Fibroblast of lung (primary cell): Measurements from ENCODE around the gene ALG12.

Experiments
- EZH2 ChIP-seq: IDR thresholded peaks from 2 replicates; pipeline ENCODE4 v1.5.1; 2012; ENCODE audit warnings: low read length, control low read depth, mild to moderate bottlenecking; ENCODE audit errors: missing control alignments
- TF ChIP-seq, protein P1 (sequence below), 2 donors: IDR thresholded peaks in 1 of 2; conservative IDR thresholded peaks in 1 of 2; 1 replicate in 1 of 2; 2 replicates in 1 of 2; pipeline ENCODE4 v1.5.1; 2011 to 2012; ENCODE audit warnings: low read length in 2 of 2, control low read depth in 1 of 2, inconsistent platforms in 1 of 2, low read depth in 1 of 2, mild to moderate bottlenecking in 1 of 2

- TF ChIP-seq, protein P1, sequence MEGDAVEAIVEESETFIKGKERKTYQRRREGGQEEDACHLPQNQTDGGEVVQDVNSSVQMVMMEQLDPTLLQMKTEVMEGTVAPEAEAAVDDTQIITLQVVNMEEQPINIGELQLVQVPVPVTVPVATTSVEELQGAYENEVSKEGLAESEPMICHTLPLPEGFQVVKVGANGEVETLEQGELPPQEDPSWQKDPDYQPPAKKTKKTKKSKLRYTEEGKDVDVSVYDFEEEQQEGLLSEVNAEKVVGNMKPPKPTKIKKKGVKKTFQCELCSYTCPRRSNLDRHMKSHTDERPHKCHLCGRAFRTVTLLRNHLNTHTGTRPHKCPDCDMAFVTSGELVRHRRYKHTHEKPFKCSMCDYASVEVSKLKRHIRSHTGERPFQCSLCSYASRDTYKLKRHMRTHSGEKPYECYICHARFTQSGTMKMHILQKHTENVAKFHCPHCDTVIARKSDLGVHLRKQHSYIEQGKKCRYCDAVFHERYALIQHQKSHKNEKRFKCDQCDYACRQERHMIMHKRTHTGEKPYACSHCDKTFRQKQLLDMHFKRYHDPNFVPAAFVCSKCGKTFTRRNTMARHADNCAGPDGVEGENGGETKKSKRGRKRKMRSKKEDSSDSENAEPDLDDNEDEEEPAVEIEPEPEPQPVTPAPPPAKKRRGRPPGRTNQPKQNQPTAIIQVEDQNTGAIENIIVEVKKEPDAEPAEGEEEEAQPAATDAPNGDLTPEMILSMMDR (conservative IDR thresholded peaks at IDR 0.05 in 1 of 2, IDR thresholded peaks at IDR 0.05 in 1 of 2; ENCODE audit: low read depth in 1 of 2, low read length in 2 of 2): no peak
- TF ChIP-seq EZH2: no peak
These were observed 17.6 kb downstream of the ALG12 start for GRCh38 chr22:49900441-49901230.
